Lung (tissue), 12 donors: ENCODE data around the gene CDNF. TPM values are rescaled to one million over a fixed set of nuclear protein-coding genes. Genes with fewer than 3 reads are reported as not detected.
"Not testable (repeated sequence)": the region's sequence is repeated elsewhere in the genome, so short reads cannot be mapped to it uniquely, and the experiment has no call there.

ENCODE experiments used
- ATAC-seq: fragments of 200-7000 bp; cut with Tn5 transposase; one replicate; pipeline ENCODE4 v1.9.1; 2020; ENCODE audit warnings: moderate number of reproducible peaks; ENCODE audit not compliant: insufficient read depth, low FRiP score
- DNase-seq, 3 donors: peaks; one replicate each; pipeline ENCODE4 v3.0.0-alpha.2; 2013 to 2017
- H3K27ac ChIP-seq, 2 donors: one replicate each; pipeline ENCODE4 v1.5.1; 2013; ENCODE audit warnings: mild to moderate bottlenecking in 2 of 2, moderate library complexity in 2 of 2, control low read depth in 1 of 2, inconsistent platforms in 1 of 2, low read depth in 1 of 2, low read length in 1 of 2
- H3K27me3 ChIP-seq, 3 donors: one replicate each; pipeline ENCODE4 v1.5.1; 2013; ENCODE audit warnings: low read length in 2 of 3; ENCODE audit not compliant: control insufficient read depth in 3 of 3, insufficient read depth in 3 of 3
- H3K36me3 ChIP-seq, 4 donors: one replicate each; pipeline ENCODE4 v1.5.1; 2013; ENCODE audit warnings: low read length in 4 of 4, mild to moderate bottlenecking in 1 of 4, moderate library complexity in 1 of 4; ENCODE audit not compliant: control insufficient read depth in 4 of 4, insufficient read depth in 4 of 4
- H3K4me1 ChIP-seq, 5 donors: one replicate each; pipeline ENCODE4 v1.5.1; 2013; ENCODE audit warnings: low read length in 5 of 5, mild to moderate bottlenecking in 2 of 5, moderate library complexity in 1 of 5; ENCODE audit not compliant: control insufficient read depth in 5 of 5, insufficient read depth in 5 of 5
- H3K4me3 ChIP-seq: one replicate; pipeline ENCODE4 v1.5.1; 2013; ENCODE audit warnings: mild to moderate bottlenecking, control low read depth, moderate library complexity
- H3K9ac ChIP-seq, 2 donors: one replicate each; pipeline ENCODE4 v1.5.1; 2013; ENCODE audit warnings: low read length in 2 of 2, control low read depth in 1 of 2; ENCODE audit not compliant: insufficient read depth in 1 of 2
- H3K9me3 ChIP-seq, 4 donors: one replicate each; pipeline ENCODE4 v1.5.1; 2013; ENCODE audit warnings: low read length in 3 of 4, mild to moderate bottlenecking in 1 of 4, moderate library complexity in 1 of 4; ENCODE audit not compliant: control insufficient read depth in 4 of 4, insufficient read depth in 3 of 4
- WGBS, 2 donors: extraction: QIAGEN DNeasy Blood & Tissue Kit; methylation state at CpG; one replicate each; pipeline ENCODE4 v1.1.7; 2013; 5-methylcytosine and 5-hydroxymethylcytosine counted together
- polyA plus RNA-seq, 2 donors: library from polyadenylated mRNA; stranded (reverse); fragments of 200-250 nt; gene quantifications; one replicate each; pipeline ENCODE4 v1.2.1, GENCODE V29; 2013
- total RNA-seq, 2 donors: library from RNA; depleted of rRNA in 1 of 2; stranded (reverse); fragments of >200 nt in 1 of 2; gene quantifications; one replicate each; pipeline ENCODE4 v1.2.1, GENCODE V29; 2014 to 2021
- TF ChIP-seq, protein P1 (sequence below): IDR thresholded peaks from 2 replicates; pipeline ENCODE4 v1.5.1; 2012; ENCODE audit warnings: mild to moderate bottlenecking; ENCODE audit errors: control extremely low read depth, extremely low read depth
- donor health status: control.
- donor health status: control.
- donor health status: Bipolar disorder and iron deficiency.
- donor health status: healthy.
- donor health status: DM: yes; HTN: yes; CAD: no.

Gene CDNF
- total and polyA plus RNA-seq, 4 donors = 0.60 to 3.1 (median 1.9) TPM

- no peaks in the 10 kb centered on the region for H3K27me3 ChIP-seq
- DNase-seq (no peak), ATAC-seq (no peak)
- no peak overlapping the region for H3K4me3 ChIP-seq
- TF ChIP-seq, protein P1, sequence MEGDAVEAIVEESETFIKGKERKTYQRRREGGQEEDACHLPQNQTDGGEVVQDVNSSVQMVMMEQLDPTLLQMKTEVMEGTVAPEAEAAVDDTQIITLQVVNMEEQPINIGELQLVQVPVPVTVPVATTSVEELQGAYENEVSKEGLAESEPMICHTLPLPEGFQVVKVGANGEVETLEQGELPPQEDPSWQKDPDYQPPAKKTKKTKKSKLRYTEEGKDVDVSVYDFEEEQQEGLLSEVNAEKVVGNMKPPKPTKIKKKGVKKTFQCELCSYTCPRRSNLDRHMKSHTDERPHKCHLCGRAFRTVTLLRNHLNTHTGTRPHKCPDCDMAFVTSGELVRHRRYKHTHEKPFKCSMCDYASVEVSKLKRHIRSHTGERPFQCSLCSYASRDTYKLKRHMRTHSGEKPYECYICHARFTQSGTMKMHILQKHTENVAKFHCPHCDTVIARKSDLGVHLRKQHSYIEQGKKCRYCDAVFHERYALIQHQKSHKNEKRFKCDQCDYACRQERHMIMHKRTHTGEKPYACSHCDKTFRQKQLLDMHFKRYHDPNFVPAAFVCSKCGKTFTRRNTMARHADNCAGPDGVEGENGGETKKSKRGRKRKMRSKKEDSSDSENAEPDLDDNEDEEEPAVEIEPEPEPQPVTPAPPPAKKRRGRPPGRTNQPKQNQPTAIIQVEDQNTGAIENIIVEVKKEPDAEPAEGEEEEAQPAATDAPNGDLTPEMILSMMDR = no peak
- H3K4me1 ChIP-seq = no peaks in the 10 kb centered on the region
- H3K9ac ChIP-seq = no peak overlapping the region
- 76 to 85% methylated on average over 6 of the region's 6 CpGs for WGBS, 2 donors
- H3K9me3 ChIP-seq = no peaks in the 10 kb centered on the region
- no peak overlapping the region for H3K27ac ChIP-seq
- H3K36me3 ChIP-seq = no peaks in the 10 kb centered on the region
Observed at GRCh38 chr10:14821635-14822375, 16.0 kb downstream of the CDNF start.

DNA sequence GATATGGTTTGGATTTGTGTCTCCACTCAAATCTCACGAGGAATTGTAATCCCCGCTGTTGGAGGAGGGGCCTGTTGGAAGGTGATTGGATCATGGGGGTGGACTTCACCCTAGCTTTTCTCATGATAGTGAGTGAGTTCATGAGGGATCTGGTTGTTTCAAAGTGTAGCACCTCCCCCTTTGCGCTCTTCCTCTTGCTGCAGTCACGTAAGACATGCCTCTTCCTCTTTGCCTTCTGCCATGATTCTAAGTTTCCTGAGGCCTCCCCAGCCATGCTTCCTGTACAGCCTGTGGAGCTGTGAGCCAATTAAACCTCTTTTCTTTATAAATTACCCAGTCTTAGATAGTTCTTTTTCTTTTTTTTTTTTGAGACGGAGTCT is 17.1 kb downstream of the CDNF start:
- Histone ChIP-seq H3K4me3 (no peak overlapping the region), H3K27me3 (no peaks in the 10 kb centered on the region), H3K36me3 (no peaks in the 10 kb centered on the region), H3K4me1 (no peaks in the 10 kb centered on the region), H3K9me3 (no peaks in the 10 kb centered on the region), H3K9ac (no peak overlapping the region), H3K27ac (no peak overlapping the region)
- DNase-seq (no peak), ATAC-seq (no peak)
- 74 to 90% methylated on average over 5 of the region's 5 CpGs for WGBS, 2 donors
- TF ChIP-seq, protein P1 = no peak

DNA sequence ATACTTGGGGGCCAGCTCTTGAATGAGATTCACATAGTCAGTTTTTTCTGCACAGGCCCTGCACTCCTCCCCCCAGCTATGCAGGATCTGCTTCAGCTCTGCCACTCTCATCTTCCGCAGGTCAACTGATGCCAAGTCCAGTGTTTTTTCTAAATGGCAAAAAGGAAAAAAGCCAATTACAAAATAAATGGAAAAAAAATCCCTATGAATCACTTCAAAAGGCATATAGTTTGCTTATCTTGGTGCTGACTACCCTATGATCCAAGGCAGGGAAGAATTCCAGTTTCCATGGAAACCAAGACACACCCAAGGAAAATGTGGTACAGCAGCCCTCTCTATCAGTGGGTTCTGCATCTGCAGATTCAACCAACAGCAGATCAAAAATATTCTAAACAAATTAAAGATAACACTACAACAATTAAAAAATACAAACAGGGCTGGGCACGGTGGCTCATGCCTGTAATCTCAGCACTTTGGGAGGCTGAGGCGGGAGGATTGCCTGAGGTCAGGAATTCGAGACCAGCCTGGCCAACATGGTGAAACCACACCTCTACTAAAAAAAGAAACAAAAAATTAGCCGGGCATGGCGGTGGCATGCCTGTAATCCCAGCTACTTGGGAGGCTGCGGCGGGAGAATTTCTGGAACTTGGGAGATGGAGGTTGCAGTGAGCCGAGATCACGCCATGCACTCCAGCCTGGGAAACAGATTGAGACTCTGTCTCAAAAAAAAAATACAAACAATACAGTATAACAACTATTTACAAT is 17.6 kb downstream of the CDNF start:
- Histone ChIP-seq H3K36me3 (no peaks in the 10 kb centered on the region), H3K9ac (no peak overlapping the region), H3K27ac (no peak overlapping the region), H3K9me3 (no peaks in the 10 kb centered on the region), H3K4me3 (no peak overlapping the region), H3K27me3 (no peaks in the 10 kb centered on the region), H3K4me1 (no peaks in the 10 kb centered on the region)
- no peak for ATAC-seq
- WGBS, 2 donors = 92 to 93% methylated on average over 10 of the region's 10 CpGs
- DNase-seq = peak in 2 of 3 donors; percentile 31 to 46
- TF ChIP-seq, protein P1 = no peak

DNA sequence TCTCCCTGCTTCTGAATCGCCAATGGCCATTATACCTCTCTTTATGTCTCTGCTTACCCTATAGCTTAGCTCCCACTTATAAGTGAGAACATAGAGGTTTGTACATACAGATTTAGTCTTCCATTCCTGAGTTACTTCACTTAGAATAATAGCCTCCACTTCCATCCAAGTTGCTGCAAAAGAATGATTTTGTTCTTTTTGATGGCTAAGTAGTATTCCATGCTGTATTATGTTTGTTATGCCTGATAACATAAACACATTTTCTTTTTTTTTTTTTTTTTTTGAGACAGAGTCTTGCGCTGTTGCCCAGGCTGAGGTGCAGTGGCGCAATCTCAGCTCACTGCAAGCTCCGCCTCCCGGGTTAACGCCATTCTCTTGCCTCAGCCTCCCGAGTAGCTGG is 21.1 kb downstream of the CDNF start:
- not testable (repeated sequence) for H3K4me3 ChIP-seq, H3K36me3 ChIP-seq, H3K9ac ChIP-seq, H3K27me3 ChIP-seq, DNase-seq, H3K4me1 ChIP-seq, ATAC-seq, H3K9me3 ChIP-seq, H3K27ac ChIP-seq
- WGBS, 2 donors = 97 to 98% methylated on average over 7 of the region's 7 CpGs
